GM21737 (cell line): Measurements from ENCODE around the gene PARP14.
"Not testable (repeated sequence)": the region's sequence is repeated elsewhere in the genome, so short reads cannot be mapped to it uniquely, and the experiment has no call there.

Source experiments
- ATAC-seq: cut with Tn5 transposase; IDR thresholded peaks from one replicate; pipeline ENCODE4 v1.9.1; 2021; ENCODE audit warnings: mild to moderate bottlenecking, moderate library complexity; ENCODE audit not compliant: unreplicated experiment

Gene PARP14

GRCh38 chr3:122719273-122719921 lies 38.8 kb downstream of the PARP14 start:
- ATAC-seq, result no peak

GRCh38 chr3:122725106-122725505 lies 44.5 kb downstream of the PARP14 start:
- no peak for ATAC-seq

- no peak for ATAC-seq
These were observed 46.7 kb downstream of the PARP14 start for GRCh38 chr3:122727294-122727693.

GRCh38 chr3:122727766-122728165 lies 47.1 kb downstream of the PARP14 start:
- ATAC-seq, result no peak

- ATAC-seq, result no peak
These were observed 47.5 kb downstream of the PARP14 start for GRCh38 chr3:122728186-122728585.

GRCh38 chr3:122728756-122729514 lies 48.3 kb downstream of the PARP14 start:
- no peak for ATAC-seq

- ATAC-seq, result no peak
These were observed 49.6 kb downstream of the PARP14 start for GRCh38 chr3:122730240-122730639.

GRCh38 chr3:122732682-122733525 lies 52.3 kb downstream of the PARP14 start:
- ATAC-seq, result not testable (repeated sequence)

GRCh38 chr3:122739172-122739571 lies 58.5 kb downstream of the PARP14 start:
- no peak for ATAC-seq

GRCh38 chr3:122742234-122742633 lies 61.6 kb downstream of the PARP14 start:
- no peak for ATAC-seq

GRCh38 chr3:122743581-122744120 lies 63.0 kb downstream of the PARP14 start:
- no peak for ATAC-seq

- no peak for ATAC-seq
These were observed 64.9 kb downstream of the PARP14 start for GRCh38 chr3:122745369-122746021.

- not testable (repeated sequence) for ATAC-seq
These were observed 66.7 kb downstream of the PARP14 start for GRCh38 chr3:122747295-122747694.

- ATAC-seq, result no peak
These were observed 67.7 kb downstream of the PARP14 start for GRCh38 chr3:122748347-122748746.

GRCh38 chr3:122754929-122755328 lies 74.3 kb downstream of the PARP14 start:
- no peak for ATAC-seq

GRCh38 chr3:122755491-122755890 lies 74.9 kb downstream of the PARP14 start:
- ATAC-seq, result no peak

GRCh38 chr3:122758877-122759560 lies 78.4 kb downstream of the PARP14 start:
- ATAC-seq, result no peak

GRCh38 chr3:122760453-122761271 lies 80.0 kb downstream of the PARP14 start:
- no peak for ATAC-seq

- ATAC-seq, result no peak
These were observed 85.8 kb downstream of the PARP14 start for GRCh38 chr3:122766430-122766829.
